MG63 (cell line): ENCODE results near the gene EIF3K. TPM values are rescaled to one million over a fixed set of nuclear protein-coding genes. Genes with fewer than 3 reads are reported as not detected.

Experiments
- DNase-seq: peaks from one replicate; pipeline ENCODE4 v3.0.0-alpha.2; 2020
- H3K27me3 ChIP-seq: fragments of 250-450 bp; sonication (Bioruptor Pico); 2 replicates; pipeline ENCODE4 v1.5.1; 2020; ENCODE audit warnings: mild to moderate bottlenecking, moderate library complexity
- H3K36me3 ChIP-seq: fragments of 250-450 bp; sonication (Bioruptor Pico); 2 replicates; pipeline ENCODE4 v1.5.1; 2020; ENCODE audit warnings: mild to moderate bottlenecking, moderate library complexity
- H3K4me3 ChIP-seq: fragments of 250-450 bp; sonication (Bioruptor Pico); 2 replicates; pipeline ENCODE4 v1.5.1; 2020; ENCODE audit warnings: mild to moderate bottlenecking, moderate library complexity
- H3K9me3 ChIP-seq: fragments of 250-450 bp; sonication (Bioruptor Pico); 2 replicates; pipeline ENCODE4 v1.5.1; 2020; ENCODE audit warnings: mild to moderate bottlenecking, moderate library complexity
- total RNA-seq: library from RNA; depleted of rRNA; stranded (reverse); fragments of >200 nt; shearing (Covaris generic); gene quantifications from 2 replicates; pipeline ENCODE4 v1.2.3, GENCODE V29; 2014; ENCODE audit warnings: low replicate concordance

EIF3K gene
- total RNA-seq, 1 experiment from 2014 or later: 669 TPM

DNA sequence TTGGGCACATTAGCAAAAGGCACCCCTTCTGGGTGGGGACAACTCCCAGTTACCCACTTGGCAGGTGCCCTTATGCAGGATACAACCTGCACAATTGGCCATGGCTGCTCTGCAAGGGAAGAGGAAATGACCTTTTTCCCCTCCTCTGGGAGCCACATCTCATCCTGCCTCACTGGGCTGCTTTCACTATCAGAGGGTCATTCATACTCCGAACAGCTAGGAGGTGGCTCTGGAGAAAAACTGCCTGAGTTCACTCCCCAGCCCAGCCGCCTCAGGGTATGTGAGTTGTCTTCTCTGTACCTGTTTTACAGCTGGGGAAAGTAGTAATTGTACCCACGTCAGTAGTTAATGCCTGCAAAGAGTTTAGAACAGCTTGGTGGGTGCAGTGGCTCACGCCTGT, 21.4 kb downstream of the EIF3K start:
- no peak for DNase-seq

GRCh38 chr19:38642176-38642575, 23.2 kb downstream of the EIF3K start:
- no peak for DNase-seq
- Histone ChIP-seq H3K36me3 (peaks cover 13% of the 10 kb centered on the region), H3K27me3 (no peaks in the 10 kb centered on the region), H3K9me3 (no peaks in the 10 kb centered on the region), H3K4me3 (no peak overlapping the region)

More for the DNA sequence above, 21.4 kb downstream of the EIF3K start:
- no peak overlapping the region for H3K4me3 ChIP-seq
- peaks cover 32% of the 10 kb centered on the region for H3K36me3 ChIP-seq
- no peaks in the 10 kb centered on the region for H3K27me3 ChIP-seq
- H3K9me3 ChIP-seq: no peaks in the 10 kb centered on the region

- no peaks in the 10 kb centered on the region for H3K9me3 ChIP-seq
- H3K36me3 ChIP-seq: peaks cover 22% of the 10 kb centered on the region
- no peak overlapping the region for H3K4me3 ChIP-seq
- DNase-seq: no peak
- no peaks in the 10 kb centered on the region for H3K27me3 ChIP-seq
Observed at GRCh38 chr19:38644719-38645118, 25.7 kb downstream of the EIF3K start.

GRCh38 chr19:38647368-38647965, 28.5 kb downstream of the EIF3K start, which contains the start of gene ACTN4:
ACTN4 (plus strand) TSS chr19:38647649; CDS start chr19:38647746, 97 bp downstream.
- Histone ChIP-seq H3K4me3 (peak within 1 kb of the TSS; percentile 99), H3K9me3 (no peaks in the 10 kb centered on the region), H3K36me3 (peaks cover 40% of the 10 kb centered on the region), H3K27me3 (no peaks in the 10 kb centered on the region)
- peak; percentile 99 for DNase-seq

DNA sequence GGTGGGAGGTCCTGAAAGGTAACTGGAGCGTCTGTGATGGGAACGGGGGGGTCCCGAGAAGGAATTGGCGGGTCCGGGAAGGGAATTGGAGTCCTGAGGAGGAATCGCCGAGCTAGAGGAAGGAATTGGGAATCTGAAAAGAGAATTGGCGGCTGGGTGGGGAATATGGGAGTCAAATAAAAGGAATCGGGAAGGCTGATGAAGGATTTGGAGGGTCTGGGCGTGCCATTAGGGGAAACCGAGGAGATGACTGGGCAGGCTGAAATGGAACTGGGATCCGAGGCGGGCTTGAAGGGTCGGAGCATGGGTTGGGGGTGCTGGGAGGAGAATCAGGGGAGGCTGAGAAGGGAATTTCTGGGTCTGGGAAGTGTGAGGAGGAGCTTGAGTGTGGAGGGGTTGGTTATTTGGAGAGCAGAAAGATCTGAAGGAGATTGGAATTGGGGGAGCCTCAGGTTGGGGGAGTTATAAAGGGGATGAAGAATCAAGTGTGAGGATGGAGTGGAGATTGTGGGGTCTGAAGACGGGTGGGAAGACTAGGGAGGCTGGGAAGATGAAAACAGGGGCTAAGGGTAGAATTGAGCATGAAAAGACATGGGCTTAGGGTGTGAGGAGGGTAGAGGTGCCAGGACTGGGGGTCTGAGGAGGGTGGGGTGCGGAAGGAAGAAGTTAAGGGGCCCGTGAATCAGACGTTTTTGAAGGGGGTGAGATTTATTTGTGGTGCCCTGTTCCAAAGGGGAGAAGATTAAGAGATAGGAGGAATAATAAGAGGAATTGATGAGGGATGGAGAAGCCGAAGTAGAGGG, 29.2 kb downstream of the EIF3K start:
- no peaks in the 10 kb centered on the region for H3K9me3 ChIP-seq
- DNase-seq: no peak
- no peaks in the 10 kb centered on the region for H3K27me3 ChIP-seq
- H3K4me3 ChIP-seq: peak overlapping the region; percentile 99
- peaks cover 42% of the 10 kb centered on the region for H3K36me3 ChIP-seq

DNA sequence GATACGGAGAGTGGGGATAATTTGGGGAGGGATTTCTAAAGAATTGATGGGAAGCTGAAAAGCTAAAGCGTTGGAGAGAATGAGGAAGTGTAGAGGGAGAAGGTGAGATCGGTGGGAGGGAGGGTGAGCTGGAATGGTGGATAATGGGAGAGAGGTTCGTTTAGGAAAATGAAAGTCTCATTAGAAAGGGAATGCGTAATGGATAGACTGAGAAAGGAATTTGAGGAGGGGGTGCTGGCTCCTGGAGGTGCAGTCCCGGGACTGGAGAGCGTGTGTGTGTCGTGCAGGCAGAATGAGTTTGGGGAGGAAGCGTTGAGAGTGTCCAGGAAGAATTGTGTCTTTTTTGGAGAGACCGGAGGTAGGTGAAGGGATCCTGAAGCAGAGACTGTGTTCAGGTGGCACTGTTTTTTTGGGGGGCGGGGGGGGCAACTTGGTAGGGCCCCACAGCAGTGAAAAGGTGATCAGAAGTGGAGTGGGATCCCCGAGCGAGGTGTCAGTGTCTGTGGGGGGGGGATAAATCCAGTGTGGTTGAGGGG, 29.8 kb downstream of the EIF3K start:
- Histone ChIP-seq H3K36me3 (peaks cover 47% of the 10 kb centered on the region), H3K4me3 (peak overlapping the region; percentile 99), H3K9me3 (no peaks in the 10 kb centered on the region), H3K27me3 (no peaks in the 10 kb centered on the region)
- DNase-seq: no peak

GRCh38 chr19:38649305-38650171, 30.6 kb downstream of the EIF3K start:
- no peaks in the 10 kb centered on the region for H3K9me3 ChIP-seq
- no peaks in the 10 kb centered on the region for H3K27me3 ChIP-seq
- peak overlapping the region; percentile 99 for H3K4me3 ChIP-seq
- peaks cover 54% of the 10 kb centered on the region for H3K36me3 ChIP-seq
- peak; percentile 64 for DNase-seq

- DNase-seq: no peak
Observed at GRCh38 chr19:38650172-38650775, 31.3 kb downstream of the EIF3K start.

DNA sequence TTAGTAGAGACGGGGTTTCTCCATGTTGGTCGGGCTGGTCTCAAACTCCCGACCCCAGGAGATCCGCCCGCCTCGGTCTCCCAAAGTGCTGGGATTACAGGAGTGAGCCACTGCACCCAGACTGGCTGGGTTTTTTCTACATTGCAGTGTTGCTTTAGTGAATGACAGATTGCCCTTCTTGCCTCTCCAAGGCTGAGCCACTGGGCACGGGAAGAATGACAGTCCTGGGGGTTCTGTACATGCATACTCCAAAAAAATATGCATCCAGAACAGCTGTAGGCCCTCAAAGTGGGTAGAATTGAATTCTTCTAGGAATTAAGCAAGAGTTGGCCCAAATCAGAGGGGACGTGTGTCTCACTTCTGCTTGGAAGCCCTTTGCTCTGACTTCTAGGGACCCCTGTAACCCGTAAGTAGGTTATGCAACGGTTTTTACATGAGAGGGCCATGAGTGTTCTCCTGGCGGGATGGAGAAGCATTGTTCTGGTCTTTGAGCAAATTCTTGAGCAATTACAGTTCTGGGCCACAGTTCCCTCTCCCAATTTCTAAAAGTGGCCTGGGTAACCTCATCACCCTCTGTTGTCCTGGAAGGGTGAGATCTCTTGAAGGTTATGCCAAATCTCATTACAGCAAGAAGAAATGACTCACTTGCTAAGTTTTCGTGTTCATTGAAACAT, 32.1 kb downstream of the EIF3K start:
- Histone ChIP-seq H3K9me3 (no peaks in the 10 kb centered on the region), H3K27me3 (no peaks in the 10 kb centered on the region), H3K4me3 (peak overlapping the region; percentile 99), H3K36me3 (peaks cover 69% of the 10 kb centered on the region)
- peak; percentile 92 for DNase-seq

More at GRCh38 chr19:38650172-38650775, 31.3 kb downstream of the EIF3K start:
- no peaks in the 10 kb centered on the region for H3K27me3 ChIP-seq
- H3K9me3 ChIP-seq: no peaks in the 10 kb centered on the region
- peak overlapping the region; percentile 99 for H3K4me3 ChIP-seq
- H3K36me3 ChIP-seq: peaks cover 61% of the 10 kb centered on the region

- no peak for DNase-seq
- peaks cover 82% of the 10 kb centered on the region for H3K36me3 ChIP-seq
- H3K4me3 ChIP-seq: no peak overlapping the region; the same call in 1 of the 2 replicates
- H3K27me3 ChIP-seq: no peaks in the 10 kb centered on the region
- no peaks in the 10 kb centered on the region for H3K9me3 ChIP-seq
Observed at GRCh38 chr19:38653028-38653571, 34.1 kb downstream of the EIF3K start.

- DNase-seq: no peak
- Histone ChIP-seq H3K36me3 (peaks cover 76% of the 10 kb centered on the region), H3K4me3 (no peak overlapping the region)
Observed at GRCh38 chr19:38654628-38655055, 35.7 kb downstream of the EIF3K start.

GRCh38 chr19:38655148-38655824, 36.3 kb downstream of the EIF3K start:
- no peak for DNase-seq
- no peaks in the 10 kb centered on the region for H3K9me3 ChIP-seq
- no peak overlapping the region for H3K4me3 ChIP-seq
- H3K36me3 ChIP-seq: peaks cover 74% of the 10 kb centered on the region
- H3K27me3 ChIP-seq: no peaks in the 10 kb centered on the region

More at GRCh38 chr19:38654628-38655055, 35.7 kb downstream of the EIF3K start:
- Histone ChIP-seq H3K27me3 (no peaks in the 10 kb centered on the region), H3K9me3 (no peaks in the 10 kb centered on the region)

- Histone ChIP-seq H3K4me3 (no peak overlapping the region), H3K27me3 (no peaks in the 10 kb centered on the region), H3K9me3 (no peaks in the 10 kb centered on the region), H3K36me3 (peaks cover 82% of the 10 kb centered on the region)
- DNase-seq: no peak
Observed at GRCh38 chr19:38656171-38656981, 37.4 kb downstream of the EIF3K start.

DNA sequence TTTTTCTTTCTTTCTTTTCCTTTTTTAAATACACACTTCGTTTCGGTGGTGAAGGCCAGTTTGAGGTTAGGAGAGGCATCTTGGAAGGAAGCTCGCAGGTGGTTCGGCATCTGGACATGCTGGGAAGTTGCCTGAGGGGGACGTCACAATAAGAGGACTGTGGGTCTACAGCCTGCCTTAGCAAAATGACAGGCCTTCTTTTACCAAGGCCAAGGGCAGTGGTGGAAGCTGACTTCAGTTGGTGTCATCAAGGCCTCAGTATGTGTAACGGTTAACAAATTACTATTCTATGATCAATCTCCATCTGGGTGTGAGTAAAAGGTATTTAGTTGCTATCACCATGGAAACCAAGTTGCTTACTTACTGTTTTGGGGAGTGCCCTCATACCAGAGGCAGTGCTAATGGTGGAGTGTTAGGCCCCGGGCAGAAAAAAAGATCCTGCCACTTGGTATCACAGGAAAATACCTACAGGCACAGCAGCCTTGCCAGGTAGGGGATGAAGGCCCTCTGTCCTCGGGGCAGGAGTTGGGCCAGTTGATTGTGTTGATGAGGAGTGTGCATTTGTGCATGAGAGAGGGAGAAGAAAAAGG, 38.7 kb downstream of the EIF3K start:
- no peaks in the 10 kb centered on the region for H3K9me3 ChIP-seq
- H3K36me3 ChIP-seq: peaks cover 83% of the 10 kb centered on the region
- H3K27me3 ChIP-seq: no peaks in the 10 kb centered on the region
- H3K4me3 ChIP-seq: peak overlapping the region; percentile 0; the same call in 1 of the 2 replicates
- DNase-seq: peak; percentile 83
